HG03039 (cell line): ENCODE results near the gene PTPN14.
"Not testable (repeated sequence)": the region's sequence is repeated elsewhere in the genome, so short reads cannot be mapped to it uniquely, and the experiment has no call there.

Source experiments
- ATAC-seq: cut with Tn5 transposase; IDR thresholded peaks from one replicate; pipeline ENCODE4 v1.9.1; 2021; ENCODE audit warnings: mild to moderate bottlenecking, moderate library complexity; ENCODE audit not compliant: unreplicated experiment

PTPN14 gene

DNA sequence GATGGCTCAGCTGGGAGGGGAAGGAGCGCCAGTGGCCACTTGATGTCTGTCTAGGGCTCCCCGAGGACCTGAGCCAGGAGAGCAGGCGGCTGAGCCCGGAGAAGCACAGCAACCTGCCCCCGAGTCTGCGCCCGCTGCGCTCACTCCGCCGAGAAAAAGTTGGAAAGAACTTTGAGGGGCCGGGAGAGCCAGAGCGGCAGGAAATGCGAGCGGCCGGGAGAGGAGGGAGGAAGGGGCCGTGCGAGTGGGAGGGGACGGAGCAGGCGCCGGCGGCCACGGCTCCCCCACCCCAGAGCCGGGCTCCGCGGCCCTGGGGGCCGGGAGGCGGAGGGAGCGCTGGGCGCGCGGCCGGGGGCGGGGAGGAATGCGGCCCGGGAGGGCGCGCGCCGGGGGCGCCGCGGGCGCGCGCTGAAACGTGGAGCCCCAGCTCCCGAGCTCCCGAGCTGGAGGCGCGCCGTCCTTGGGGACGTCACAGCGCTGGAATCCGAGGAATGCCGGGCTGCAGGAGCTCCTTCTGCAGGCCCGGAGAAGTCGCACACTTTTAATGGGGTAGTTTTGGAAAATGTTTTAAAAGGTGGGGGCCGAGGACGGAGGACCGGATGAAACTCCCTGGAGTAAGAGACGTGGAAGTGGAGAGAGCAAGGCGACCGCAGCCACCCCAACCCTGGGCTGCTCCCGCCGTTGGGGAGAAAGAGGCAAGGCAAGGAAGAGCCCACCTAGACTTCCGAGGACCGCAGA, at the start of gene PTPN14:
Gene PTPN14, minus strand, starts transcription at position 167 of the 738 bp plus-strand sequence. CDS start 86,799 bp downstream, outside the sequence.
- no peak for ATAC-seq

DNA sequence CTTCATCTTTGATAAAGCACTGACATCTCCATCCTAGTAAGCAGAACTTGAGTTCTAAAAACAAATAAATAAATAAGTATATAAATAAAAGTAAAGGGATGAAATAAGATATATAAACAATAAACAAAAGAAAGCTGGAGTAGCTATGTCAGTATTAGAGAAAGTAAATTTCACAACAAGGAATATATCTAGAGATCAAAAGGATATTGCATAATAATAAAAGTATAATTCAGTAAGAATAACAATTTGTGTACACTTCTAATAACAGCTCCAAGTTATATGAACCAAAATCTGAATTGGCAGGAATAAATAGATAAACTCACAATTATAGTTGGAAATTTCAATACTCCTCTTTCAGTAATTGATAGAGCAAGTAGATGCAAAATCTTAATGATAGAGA, 41.8 kb upstream of the PTPN14 start:
- no peak for ATAC-seq

DNA sequence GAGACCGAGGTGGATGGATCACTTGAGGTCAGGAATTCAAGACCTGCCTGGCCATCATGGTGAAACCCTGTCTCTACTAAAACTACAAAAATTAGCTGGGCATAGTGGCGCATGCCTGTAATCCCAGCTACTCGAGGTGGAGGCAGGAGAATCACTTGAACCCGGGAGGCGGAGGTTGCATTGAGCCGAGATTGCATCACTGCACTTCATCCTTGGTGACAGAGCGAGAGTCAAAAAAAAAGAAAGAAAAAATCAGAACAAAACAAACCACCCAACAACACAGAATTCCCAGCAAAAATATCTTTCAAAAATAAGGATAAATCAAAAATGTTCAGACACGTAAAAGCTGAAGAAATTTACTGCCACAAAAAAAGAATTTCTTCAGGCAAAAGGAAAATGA, 40.5 kb upstream of the PTPN14 start:
- not testable (repeated sequence) for ATAC-seq

DNA sequence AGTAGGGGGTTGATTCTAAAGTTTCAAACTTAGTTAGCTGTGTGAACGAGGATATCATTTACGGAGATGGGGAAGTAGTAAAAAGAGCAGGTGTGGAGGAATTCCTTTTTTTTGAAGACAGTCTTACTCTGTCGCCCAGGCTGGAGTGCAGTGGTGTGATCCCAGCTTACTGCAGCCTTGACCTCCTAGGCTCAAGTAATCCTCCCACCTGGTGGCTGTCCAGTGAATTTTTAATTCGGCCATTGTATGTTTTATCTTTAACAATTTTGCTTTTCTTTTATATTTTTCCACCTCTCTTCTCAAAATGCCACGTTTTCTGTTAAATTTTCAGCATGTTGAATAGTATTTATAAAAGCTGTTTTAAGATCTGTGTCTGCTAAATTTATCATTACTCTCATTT, 39.3 kb upstream of the PTPN14 start:
- ATAC-seq = no peak

DNA sequence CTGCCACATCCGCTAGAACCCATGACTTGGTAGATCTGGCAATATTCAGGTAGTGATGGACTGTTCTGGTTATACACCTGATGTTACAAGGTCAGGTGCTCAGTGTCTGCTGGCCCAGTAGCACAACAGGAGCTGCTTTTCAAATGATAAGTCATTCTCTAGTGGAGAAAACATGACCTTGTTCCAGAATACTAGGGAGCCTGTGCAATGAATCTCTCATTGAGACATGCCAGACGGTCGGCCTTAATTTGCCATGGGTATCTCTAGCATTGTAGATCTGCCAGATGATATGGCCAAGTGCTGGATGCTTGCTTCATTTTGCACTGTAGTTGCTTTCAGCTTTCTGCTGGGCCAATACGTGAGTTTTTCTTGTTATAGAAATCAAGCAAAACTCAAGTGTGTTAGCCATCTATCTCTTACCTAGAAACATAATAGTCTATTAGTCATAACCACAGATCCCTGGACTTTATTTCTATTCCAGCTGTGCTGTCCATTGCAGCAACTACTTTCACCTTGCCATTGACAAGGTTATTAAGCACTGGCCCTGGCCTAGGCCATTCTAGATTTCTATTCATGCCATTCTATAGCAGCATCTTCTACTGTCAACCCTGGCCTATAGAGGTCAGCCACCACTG, 37.7 kb upstream of the PTPN14 start:
- ATAC-seq = no peak

DNA sequence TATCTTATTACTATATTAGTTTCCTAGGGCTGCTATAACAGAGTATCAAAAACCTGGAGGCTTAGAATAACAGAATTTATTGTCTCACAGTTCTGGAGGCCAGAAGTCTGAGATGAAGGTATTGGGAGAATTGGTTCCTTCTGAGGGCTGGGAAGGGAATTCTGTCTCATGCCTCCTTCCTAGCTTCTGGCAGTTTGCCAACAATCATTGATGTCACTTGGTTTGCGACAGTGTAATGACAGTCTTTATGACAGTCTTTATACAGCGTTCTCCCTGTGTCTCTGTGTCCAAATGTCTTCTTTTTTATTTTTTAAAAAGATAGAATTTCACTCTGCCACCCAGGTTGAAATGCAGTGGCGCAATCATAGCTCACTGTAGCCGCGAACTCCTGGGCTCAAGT, 35.8 kb upstream of the PTPN14 start:
- no peak for ATAC-seq

DNA sequence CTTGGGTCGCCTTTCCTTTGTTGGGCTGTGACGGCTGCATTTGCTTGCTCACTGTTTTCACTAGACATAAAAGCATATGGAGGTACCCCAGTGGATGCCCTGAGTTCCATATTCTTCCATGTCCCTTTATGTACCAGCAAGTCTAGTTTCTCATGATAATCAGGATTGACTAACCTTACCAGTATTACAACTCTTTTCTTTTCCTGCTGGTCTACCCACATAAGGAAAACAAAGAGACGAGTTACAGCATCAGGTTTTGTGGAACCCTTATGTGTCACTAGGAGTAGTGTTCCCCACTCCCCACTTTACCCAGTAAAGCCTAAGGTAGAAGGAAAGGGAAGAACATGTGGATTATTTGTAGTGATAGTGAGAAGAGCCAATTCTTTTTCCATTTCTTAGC, 35.2 kb upstream of the PTPN14 start:
- no peak for ATAC-seq

DNA sequence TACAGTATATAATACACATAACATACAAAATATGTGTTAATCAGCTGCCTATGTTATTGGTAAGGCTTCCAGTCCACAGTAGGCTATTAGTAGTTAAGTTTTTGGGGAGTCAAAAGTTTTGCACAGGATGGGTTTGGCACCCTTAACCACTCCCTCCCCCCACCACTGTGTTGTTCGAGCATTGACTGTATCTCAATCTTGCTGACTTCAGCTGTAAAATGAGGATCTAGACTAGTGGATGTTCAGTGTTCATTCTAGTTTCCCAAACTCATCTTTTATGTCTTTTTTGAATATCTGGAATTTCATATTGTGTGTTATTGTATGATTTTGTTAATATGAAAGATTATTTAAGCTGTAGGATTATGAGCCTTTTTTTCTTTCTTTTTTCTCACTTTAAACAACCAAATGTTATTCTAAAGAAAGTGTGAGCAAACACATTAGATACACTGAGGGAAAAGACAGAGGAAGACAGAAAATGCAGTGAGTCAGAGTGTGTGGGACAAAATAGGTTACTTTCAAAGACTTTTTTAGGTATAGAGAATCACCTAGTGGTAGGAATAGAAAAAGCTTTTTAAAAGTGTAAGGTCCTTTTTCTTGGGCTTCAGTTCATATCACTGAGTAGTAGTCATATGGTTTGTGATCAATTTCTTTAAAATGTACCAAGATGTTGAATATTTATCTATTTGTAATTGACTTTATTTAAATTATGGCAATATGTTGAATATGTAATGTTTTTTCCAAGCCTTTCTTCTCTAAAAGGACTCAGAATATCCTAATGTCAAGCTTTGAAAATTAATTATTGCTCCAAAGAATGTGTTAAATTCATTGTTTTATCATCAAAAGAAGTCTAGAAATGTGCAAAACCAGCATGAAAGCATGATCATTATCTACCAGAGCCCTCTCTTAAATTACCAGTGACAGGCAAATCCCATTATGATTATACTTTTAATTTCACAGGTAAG, 33.7 kb upstream of the PTPN14 start:
- peak; percentile 64 for ATAC-seq

DNA sequence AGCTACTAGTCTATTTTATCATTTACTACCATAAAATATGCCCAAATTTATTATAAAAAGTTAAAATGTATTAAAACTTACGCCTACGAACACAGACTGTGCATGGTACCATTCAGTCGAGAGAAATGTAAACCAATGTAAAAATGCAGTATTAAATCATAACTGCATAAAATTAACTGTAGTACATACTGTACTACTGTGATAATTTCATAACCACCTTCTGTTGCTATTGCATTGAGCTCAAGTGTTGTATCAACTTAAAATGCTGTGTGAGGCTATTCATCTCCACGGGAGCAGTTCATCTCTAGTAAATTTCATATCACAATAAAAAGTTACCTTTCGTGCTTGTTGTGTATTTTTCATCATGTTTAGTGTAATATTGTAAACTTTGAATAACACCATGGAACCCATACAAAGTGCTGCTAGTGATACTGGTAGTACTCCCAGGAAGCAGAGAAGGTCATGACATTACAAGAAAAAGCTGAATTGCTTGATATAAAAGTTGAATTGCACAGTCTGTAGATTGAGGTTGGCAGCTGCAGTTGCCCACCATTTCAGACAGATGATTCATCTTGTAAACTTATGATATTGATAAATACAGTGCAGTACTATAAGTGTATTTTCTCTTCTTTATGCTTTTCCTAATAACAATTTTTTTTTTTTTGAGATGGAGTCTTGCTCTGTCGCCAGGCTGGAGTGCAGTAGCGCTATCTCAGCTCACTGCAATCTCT, 32.6 kb upstream of the PTPN14 start:
- ATAC-seq = no peak

DNA sequence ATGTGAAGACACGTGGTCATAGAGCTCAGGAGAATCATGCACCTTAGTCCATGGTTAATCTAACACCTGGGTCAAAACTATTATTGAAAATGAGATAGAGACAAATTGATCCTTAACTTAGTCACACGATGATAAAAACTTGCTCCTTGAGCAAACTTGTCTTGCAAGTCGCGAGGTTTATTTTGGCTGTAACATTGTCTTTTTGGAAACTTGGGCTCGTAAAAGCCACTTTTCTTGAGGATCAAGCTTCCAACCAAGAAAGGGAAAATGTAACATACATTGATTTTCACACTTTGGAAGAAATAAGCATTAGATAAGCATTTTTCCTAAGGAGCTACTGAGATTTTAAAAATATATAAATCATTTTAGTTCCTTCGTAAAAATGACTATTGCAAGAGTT, 31.7 kb upstream of the PTPN14 start:
- ATAC-seq = no peak

DNA sequence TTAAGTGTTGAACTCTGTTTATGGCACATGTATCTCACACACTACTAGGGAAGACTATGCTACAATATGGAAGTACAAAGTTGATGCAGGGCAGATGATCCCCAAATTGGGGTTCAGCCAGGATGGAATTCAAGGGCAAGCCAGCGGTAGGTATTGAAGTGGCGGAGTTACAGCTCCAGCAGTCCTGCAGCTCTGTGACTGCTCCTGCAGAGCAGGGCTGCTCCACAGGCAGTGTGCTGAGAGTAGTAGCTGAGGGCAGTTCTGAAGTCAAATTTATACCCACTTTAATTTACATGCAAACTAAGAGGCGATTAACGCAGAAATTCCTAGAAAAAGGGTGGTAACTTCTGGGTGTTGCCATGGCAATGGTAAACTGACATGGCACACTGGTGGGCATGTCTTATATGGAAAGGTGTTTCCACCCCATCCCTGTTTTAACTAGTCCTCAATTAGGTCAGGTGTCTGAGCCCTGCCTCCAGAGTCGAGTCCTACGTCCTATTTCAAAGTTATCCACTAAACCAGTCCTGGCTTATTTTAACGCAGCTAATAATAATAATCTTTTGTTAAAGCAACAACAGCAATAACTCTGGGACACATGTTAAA, 31.0 kb upstream of the PTPN14 start:
- no peak for ATAC-seq

DNA sequence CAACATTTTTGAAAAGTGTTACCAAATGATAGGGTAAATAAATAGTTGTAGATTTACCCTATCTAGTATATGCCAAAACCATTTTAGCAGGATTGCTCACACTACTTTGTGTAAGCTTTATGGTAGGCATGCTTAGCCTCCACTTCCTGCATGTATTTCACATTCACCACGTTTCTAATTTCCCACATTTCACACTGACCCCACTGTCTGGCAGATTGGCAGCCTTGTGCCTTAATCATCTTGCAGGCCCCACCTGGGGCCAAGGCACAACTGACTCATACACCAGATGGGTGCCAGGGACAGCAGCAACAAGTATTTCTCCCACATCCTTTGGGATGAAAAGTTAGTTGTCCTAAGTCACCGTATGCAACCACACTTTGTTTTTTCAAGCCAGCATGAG, 30.4 kb upstream of the PTPN14 start:
- ATAC-seq = no peak

DNA sequence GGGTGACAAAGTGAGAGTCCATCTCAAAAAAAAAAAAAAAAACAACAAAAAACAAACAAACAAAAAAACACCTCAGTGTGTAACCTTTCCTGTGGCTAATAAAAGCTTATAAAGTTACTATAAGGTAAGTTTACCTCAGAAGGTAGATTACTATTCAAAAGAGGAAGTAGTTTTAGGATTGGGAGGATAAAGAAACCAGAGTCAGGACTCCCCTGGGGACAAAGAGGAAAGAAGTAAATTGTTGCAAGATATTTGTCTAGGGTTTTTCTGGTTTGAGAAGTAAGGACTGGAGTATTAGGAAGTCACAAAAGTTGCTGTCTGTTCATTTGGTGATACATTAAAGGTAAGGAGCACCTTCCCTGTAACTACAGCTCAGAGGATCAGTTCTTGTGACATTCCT, 27.8 kb upstream of the PTPN14 start:
- no peak for ATAC-seq

DNA sequence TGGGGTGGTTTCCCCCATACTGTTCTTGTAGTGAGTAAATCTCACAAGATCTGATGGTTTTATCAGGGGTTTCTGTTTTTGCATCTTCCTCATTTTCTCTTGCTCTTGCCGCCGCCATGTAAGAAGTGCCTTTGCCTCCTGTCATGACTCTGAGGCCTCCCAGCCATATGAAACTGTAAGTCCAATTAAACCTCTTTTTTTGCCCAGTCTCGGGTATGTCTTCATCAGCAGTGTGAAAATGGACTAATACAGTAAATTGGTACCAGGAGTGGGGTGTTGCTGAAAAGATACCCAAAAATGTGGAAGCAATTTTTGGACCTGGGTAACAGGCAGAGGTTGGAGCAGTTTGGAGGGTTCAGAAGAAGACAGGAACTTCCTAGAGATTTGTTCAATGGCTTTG, 24.7 kb upstream of the PTPN14 start:
- not testable (repeated sequence) for ATAC-seq

DNA sequence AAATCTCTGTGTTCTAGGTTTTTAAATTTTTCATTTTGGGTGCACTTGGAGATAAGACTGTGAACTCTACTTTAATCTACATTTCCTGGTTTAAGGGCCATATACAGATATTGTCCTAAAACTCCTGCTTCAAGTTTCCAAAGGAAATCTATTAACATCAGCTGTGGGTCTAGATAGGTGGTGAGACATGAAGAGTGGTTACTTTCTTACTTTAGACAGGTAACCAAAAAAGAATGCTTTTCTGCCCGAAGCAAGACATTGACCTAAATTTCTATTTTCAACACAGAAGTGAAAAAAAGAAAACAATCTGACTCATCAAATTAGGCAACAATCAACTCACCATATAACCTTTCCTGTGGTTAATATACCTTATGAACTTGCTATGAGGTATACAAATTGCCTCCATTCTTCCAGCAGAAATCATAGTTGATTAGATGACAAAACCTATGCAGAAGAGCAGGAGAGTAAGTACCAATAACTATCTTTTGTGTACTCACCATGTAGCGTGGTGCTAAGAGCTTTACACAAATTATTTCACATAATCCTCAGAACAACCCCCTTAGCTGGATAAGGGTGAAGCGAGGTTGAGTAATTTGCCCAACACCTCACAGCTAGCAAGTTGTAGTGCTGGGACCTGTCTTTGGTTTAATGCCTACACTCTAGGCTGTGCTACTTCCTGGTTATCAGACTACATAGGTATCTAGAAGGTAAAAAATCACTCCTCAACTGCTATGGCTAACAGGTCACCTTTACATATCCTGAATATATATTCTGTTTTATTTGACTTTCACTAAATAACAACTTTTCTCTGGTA, 23.4 kb upstream of the PTPN14 start:
- ATAC-seq = no peak

DNA sequence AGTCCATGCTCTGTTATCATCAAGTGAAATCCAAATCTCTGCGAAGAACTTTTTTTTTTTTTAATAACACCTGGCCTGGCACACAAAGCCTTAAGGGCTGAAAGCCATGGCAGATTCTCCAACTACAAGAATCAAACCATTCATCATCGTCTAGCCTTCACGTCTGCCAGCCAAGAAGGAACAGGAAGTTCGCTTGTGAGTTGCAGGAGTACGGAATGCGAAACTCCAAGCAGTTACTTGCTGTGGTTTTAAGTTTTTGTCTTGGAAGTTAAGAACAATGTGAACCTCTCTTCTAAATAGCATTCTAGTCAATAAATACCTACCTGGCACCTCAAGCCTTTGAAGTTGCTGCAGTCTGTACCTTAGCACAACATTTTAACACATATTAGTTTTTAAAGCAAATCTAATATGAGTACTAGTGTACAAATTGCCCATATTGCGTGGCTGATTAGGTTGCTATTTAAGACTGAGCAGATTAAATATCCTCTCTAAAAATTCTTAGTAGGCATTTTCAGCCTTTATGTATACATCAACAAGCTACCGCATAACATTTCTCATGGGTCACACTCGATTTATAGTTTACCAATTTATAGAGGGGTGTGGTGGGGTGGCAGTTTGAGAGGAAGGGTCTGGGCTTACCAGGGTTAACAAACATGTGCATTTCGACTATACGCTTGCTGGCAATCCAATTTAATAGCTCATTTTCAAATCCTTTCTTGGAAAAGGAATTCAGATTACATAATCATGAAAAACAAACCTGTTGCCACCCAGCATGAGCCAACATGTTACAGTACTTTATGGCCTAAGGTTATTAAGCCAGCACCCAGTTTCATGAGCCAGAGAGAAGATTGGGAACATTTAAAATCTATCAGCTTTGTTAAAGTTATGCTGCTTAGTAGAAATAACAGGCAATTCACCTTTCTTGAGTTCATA, 22.2 kb upstream of the PTPN14 start:
- no peak for ATAC-seq

DNA sequence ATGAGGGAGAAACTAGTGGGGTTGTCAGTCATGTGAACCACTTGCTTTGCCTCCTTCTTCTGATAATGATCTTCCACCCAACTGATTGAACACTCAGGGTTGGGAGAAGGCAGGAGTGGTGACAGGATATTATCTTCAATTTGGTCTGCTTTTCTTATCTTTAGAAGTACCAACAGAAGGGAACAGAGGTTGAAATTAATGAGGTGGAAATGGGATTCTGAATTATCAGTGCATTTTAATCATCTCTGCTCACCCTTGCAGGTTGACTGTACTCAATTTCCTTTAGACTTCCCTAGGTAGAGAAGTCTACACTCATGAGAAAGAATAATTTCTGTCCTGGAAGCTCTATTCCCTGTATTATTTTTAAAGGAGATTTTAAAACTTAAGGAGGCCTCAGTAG, 19.9 kb upstream of the PTPN14 start:
- no peak for ATAC-seq

DNA sequence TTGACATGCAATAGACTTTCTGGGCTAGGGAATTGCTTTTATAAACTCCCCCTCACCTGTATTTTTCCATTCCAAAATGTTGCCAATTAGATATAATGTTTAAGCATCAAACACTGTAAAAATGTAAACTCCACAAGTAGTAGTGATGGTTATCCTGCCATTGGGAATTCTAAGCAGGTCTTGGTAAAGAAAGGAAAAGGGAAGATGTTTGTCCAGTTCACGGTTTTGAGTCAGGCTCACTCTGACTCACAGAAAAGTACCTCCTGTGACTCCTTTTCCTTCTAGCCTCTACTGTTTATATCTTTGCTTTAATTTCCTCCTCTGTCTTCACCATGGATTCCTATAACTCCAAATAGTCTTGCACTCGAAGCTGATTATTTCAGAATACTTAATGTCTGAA, 19.0 kb upstream of the PTPN14 start:
- no peak for ATAC-seq
